Esophagus muscularis mucosa (tissue), 3 donors: ENCODE data around the gene SCN8A.

ENCODE experiments used
- POLR2AphosphoS5 ChIP-seq, 2 donors: sonication (generic); formaldehyde crosslinking; IDR thresholded peaks; one replicate each; pipeline ENCODE4 v1.6.1; 2017; ENCODE audit warnings: antibody characterized with exemption in 2 of 2
- TF ChIP-seq, protein P1 (sequence below), 3 experiments: fragments of 200-600 bp in 2 of 3; fragments of 450-650 bp in 1 of 3; sonication (generic) in 2 of 3; IDR thresholded peaks; one replicate each; pipeline ENCODE4 v1.5.1; 2017 to 2019; ENCODE audit warnings: antibody characterized with exemption in 3 of 3, mild to moderate bottlenecking in 2 of 3, moderate library complexity in 1 of 3

DNA sequence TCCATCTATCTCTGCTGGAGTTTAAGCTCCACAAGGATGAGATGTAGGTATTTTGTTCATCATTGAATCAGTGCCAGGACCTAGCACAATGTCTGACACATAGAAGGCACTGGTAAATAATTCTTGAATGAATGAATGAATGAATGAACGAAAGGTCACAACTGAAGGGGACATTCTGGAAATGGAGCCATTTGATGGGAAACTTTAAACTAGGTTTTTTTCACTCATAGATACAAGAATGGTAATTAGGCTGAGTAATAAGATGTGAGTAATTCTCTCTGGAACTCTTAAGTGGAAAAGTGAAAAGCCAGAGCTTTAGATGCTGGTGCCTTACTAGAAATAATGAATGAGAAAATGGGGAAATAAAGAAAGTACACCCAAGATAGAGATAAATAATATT is 44.3 kb downstream of the SCN8A start:
- TF ChIP-seq, protein P1, sequence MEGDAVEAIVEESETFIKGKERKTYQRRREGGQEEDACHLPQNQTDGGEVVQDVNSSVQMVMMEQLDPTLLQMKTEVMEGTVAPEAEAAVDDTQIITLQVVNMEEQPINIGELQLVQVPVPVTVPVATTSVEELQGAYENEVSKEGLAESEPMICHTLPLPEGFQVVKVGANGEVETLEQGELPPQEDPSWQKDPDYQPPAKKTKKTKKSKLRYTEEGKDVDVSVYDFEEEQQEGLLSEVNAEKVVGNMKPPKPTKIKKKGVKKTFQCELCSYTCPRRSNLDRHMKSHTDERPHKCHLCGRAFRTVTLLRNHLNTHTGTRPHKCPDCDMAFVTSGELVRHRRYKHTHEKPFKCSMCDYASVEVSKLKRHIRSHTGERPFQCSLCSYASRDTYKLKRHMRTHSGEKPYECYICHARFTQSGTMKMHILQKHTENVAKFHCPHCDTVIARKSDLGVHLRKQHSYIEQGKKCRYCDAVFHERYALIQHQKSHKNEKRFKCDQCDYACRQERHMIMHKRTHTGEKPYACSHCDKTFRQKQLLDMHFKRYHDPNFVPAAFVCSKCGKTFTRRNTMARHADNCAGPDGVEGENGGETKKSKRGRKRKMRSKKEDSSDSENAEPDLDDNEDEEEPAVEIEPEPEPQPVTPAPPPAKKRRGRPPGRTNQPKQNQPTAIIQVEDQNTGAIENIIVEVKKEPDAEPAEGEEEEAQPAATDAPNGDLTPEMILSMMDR (IDR thresholded peaks at IDR 0.05): no peak
- no peak for TF ChIP-seq POLR2AphosphoS5 (IDR thresholded peaks at IDR 0.05)
